GM13976 (cell line): ENCODE results near the gene SCD5.

Experiments
- DNase-seq: peaks from one replicate; pipeline ENCODE4 v3.0.0; 2012; ENCODE audit warnings: low spot score
- in situ Hi-C: fragments of 300-500 bp; cut with MboI; formaldehyde crosslinking; loops from one replicate; pipeline ENCODE4 v1.12.0; 2022; ENCODE audit warnings: low sequenced_read_pairs, mixed read lengths, inconsistent platforms; ENCODE audit not compliant: unreplicated experiment
- TF ChIP-seq, protein P1 (sequence below): IDR thresholded peaks from 2 replicates; pipeline ENCODE4 v1.5.1; 2012; ENCODE audit warnings: borderline replicate concordance, mild to moderate bottlenecking; ENCODE audit not compliant: insufficient read depth; ENCODE audit errors: extremely low read depth, missing control alignments, control extremely low read depth

SCD5 gene

GRCh38 chr4:82797040-82797404 lies 1.6 kb downstream of the SCD5 start:
- no peak for DNase-seq
- in situ Hi-C loops = no loop called here
- TF ChIP-seq, protein P1, sequence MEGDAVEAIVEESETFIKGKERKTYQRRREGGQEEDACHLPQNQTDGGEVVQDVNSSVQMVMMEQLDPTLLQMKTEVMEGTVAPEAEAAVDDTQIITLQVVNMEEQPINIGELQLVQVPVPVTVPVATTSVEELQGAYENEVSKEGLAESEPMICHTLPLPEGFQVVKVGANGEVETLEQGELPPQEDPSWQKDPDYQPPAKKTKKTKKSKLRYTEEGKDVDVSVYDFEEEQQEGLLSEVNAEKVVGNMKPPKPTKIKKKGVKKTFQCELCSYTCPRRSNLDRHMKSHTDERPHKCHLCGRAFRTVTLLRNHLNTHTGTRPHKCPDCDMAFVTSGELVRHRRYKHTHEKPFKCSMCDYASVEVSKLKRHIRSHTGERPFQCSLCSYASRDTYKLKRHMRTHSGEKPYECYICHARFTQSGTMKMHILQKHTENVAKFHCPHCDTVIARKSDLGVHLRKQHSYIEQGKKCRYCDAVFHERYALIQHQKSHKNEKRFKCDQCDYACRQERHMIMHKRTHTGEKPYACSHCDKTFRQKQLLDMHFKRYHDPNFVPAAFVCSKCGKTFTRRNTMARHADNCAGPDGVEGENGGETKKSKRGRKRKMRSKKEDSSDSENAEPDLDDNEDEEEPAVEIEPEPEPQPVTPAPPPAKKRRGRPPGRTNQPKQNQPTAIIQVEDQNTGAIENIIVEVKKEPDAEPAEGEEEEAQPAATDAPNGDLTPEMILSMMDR = no peak

DNA sequence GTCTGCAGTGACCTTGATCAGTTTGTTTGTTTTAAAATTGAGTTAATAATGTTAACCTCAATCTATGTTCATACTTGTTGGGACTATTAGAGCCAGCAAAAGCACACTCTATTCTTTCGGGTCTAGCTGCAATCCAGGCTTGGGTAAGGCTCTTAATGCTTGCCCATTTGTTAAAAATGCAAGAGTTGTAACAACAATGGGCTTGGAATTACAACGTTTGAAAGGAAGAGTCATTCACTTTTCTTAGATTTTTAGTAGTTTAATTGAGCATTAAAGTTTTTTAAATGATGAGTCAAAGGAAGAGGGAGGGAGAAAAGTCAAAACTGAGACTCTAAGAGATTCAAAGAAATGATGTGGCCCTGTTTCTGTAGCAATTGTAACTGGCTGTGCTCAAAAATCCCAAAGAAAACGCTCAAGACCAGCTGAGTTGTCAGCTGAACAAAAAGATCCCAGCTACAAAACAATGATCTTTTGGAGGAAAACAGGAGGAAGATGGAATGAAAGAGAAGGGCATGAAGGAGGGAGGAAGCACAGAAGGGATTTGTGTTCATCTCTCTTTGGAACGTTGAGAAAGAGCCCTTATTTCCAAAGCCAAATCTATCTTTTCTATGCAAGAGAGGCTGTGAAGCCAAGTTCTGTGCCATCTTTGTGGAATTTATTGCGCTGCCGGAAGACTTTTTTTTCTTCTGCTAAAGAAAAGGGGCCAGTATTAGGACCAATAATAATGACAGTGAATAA lies 5.5 kb downstream of the SCD5 start:
- in situ Hi-C loops = no loop called here

GRCh38 chr4:82791179-82791578 lies 7.4 kb downstream of the SCD5 start:
- TF ChIP-seq, protein P1 = no peak

More for the DNA sequence above, 5.5 kb downstream of the SCD5 start:
- no peak for DNase-seq
- TF ChIP-seq, protein P1 = no peak

DNA sequence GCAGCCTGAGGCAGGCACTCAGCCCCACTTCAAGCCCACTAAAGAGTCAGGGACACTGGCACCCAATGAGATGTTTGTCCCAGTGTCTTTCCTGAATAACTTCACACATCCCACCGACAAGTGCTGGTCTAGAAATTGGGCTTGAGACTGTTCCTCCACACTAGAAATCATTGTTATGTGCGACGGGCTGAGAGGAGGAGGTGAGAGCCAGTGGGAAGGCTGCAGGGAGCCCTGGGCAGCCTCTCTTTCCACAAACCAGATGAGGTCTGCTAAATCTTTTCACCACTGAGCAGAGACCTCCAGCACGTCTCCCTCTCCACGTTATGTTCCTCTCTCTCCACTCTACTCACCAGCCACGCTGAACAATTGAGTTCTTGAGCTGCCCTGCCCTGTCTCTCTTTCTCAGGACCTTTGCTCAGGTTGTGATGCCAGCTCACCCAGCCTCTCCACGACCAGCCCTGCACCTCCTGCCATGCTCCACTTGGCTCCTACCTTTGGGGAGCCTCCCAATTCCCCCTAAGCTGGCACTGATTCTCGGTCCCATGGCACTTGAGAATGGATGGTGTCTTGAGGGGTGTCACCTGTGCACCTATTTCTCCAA lies 8.4 kb downstream of the SCD5 start:
- in situ Hi-C loops = no loop called here
- no peak for DNase-seq
- TF ChIP-seq, protein P1 = no peak

More at GRCh38 chr4:82791179-82791578, 7.4 kb downstream of the SCD5 start:
- in situ Hi-C loops = no loop called here
- no peak for DNase-seq

DNA sequence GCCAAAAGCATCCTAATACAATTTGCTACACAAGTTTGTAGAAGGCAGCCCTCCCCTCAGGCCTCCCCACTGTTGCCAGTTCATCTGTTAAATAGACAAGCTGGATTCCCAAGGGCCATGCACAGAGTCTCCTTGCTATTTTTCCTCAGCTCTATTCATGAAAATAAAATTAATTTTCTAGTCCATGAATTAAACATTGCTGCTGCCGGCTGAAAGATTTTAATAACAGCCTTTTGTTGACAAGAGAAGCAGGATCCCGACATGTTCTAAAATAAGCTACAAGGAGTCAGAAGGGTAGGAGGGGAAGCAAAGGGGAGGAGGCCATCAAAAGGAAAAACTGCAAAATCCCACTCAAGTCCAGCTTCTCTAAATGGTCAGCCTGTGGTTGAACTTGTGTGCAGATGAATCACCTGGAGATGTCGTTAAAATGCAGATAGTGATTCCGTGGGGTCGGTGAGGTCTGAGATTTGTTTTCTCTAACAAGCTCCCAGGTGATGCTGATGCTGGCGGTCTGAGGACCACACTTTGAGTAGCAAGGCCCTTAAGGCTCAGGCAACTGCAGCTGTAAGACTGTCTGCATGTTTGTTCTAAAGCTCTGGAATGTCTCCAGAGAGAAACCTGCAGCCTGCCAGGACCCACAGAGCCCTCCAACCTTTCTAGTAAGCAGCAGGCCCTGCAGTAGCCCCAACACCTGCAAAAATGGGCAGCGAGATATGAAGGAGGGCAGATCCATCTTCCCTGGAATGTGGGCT lies 9.4 kb downstream of the SCD5 start:
- in situ Hi-C loops = no loop called here
- TF ChIP-seq, protein P1 = no peak
- DNase-seq = no peak

DNA sequence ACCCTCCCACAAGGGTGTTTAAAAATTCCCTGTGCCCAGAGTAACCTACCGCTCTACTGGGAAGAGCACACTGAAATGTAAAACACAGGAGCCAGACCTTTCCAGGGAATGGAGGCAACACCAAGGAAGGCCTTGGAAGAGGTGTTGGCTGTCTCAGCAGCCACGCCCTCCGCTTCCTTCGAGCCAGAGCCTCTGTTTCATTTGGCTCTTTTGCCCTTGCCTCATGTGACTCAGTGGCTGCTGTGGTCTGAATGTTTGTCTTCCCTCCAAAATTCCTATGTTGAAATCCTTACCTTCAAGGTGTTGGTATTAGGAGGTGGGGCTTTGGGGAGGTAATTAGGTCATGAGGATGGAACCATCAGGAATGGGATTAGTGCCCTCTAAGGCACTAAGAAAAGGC lies 11.3 kb downstream of the SCD5 start:
- no peak for DNase-seq
- TF ChIP-seq, protein P1 = no peak
- in situ Hi-C loops = no loop called here
